SW 1271 (cell line): ENCODE results near the gene PCDHB11.
A peak's percentile ranks its signal among the peaks of the same experiment; 100 is the strongest.
"Not testable (repeated sequence)": the region's sequence is repeated elsewhere in the genome, so short reads cannot be mapped to it uniquely, and the experiment has no call there.

ENCODE experiments used
- DNase-seq, 2 experiments: peaks; one replicate each; lab custom pipeline; 2025; lab: John Stamatoyannopoulos, UW

PCDHB11 gene

DNA sequence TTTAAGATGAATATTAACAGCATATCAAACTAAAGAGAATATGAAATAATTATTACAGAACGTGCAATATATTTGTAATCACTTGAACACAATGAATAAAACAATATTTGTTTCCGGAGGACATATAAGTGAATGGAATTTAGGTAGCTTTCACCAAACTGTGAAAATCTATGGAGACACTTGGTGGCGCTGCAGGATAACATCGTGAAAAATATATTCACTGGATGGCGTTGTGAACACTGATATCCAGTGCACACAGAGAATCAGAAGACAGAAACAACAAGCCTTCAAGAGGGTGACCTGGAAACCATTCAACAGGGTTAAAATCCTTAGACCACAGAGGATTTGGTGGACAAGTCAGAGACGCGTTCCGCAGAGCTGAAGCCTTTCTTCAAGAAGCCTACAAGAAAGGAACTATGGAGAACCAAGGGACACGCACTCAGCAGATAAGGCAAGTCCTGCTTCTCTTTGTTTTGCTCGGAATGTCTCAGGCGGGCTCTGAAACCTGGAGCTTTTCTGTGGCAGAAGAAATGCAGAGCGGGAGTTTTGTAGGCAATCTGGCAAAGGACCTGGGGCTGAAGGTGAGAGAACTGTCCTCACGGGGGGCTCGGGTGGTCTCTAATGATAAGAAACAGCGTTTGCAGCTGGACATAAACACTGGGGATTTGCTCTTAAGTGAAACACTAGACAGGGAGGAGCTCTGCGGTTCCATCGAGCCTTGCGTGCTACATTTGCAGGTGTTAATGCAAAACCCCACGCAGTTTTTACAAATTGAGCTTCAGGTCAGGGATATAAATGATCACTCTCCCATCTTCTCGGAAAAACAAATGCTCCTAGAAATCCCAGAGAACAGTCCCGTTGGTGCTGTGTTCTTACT lies at the start of gene PCDHB11:
PCDHB11 (plus strand) TSS at position 269 of the 877 bp plus-strand sequence; CDS start at position 417, 148 bp downstream.
- peak in 1 of 2 experiments; percentile 36 for DNase-seq

DNA sequence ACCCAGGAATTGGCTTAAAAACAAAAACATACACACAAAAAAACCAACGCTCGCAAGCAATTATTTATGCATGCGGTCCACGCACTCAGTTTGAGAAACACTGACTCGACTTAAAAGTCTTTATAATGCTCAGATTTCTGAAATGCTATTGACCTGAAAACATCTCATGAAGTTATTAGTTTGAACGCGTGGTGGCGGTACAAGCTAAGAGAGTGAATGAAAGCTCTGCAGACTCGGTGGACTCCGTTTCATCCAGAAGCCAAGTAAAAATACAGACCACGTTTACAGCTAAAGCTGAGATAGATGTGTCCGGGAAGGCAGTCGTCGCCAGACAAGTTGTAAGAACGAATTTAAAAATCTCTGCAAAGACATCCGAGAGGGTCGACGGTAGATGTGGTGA lies 49.6 kb upstream of the PCDHB11 start, which contains the start of gene PCDHB6:
PCDHB6 (plus strand) TSS at position 246 of the 400 bp plus-strand sequence. CDS start 201 bp downstream, outside the sequence.
- DNase-seq = peak in 1 of 2 experiments; percentile 43

DNA sequence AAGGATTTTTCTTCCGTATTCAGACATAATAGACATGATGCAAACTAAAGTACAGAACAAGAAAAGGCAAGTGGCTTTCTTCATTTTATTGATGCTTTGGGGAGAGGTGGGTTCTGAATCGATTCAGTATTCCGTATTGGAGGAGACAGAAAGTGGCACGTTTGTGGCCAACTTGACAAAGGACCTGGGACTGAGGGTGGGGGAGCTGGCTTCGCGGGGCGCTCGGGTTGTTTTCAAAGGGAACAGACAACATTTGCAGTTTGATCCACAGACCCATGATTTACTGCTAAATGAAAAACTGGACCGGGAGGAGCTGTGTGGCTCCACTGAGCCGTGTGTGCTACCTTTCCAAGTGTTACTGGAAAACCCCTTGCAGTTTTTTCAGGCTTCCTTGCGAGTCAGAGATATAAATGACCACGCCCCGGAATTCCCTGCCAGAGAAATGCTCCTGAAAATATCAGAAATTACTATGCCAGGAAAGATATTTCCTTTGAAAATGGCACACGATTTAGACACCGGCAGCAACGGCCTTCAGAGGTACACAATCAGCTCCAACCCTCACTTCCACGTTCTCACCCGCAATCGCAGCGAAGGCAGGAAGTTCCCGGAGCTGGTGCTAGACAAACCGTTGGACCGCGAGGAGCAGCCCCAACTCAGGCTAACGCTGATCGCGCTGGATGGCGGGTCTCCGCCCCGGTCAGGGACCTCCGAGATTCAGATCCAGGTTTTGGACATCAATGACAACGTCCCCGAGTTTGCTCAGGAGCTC lies 49.0 kb upstream of the PCDHB11 start:
- DNase-seq = no peak

DNA sequence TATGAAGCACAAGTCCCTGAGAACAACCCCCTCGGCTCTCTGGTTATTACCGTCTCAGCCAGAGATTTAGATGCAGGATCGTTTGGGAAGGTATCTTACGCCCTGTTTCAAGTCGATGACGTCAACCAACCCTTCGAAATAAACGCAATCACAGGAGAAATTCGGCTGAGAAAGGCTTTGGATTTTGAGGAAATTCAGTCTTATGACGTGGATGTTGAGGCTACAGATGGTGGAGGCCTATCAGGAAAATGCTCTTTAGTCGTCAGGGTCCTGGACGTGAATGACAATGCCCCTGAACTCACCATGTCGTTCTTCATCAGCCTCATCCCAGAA lies 48.5 kb upstream of the PCDHB11 start:
- DNase-seq = no peak

DNA sequence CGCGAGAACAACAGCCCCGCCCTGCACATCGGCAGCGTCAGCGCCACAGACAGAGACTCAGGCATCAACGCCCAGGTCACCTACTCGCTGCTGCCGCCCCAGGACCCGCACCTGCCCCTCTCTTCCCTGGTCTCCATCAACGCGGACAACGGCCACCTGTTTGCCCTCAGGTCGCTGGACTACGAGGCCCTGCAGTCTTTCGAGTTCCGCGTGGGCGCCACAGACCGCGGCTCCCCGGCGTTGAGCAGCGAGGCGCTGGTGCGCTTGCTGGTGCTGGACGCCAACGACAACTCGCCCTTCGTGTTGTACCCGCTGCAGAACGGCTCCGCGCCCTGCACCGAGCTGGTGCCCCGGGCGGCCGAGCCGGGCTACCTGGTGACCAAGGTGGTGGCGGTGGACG lies 47.8 kb upstream of the PCDHB11 start:
- not testable (repeated sequence) for DNase-seq

DNA sequence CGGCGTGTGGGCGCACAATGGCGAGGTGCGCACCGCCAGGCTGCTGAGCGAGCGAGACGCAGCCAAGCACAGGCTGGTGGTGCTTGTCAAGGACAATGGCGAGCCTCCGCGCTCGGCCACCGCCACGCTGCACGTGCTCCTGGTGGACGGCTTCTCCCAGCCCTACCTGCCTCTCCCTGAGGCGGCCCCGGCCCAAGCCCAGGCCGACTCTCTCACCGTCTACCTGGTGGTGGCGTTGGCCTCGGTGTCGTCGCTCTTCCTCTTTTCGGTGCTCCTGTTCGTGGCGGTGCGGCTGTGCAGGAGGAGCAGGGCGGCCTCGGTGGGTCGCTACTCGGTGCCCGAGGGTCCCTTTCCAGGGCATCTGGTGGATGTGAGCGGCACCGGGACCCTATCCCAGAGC lies 47.3 kb upstream of the PCDHB11 start:
- not testable (repeated sequence) for DNase-seq

DNA sequence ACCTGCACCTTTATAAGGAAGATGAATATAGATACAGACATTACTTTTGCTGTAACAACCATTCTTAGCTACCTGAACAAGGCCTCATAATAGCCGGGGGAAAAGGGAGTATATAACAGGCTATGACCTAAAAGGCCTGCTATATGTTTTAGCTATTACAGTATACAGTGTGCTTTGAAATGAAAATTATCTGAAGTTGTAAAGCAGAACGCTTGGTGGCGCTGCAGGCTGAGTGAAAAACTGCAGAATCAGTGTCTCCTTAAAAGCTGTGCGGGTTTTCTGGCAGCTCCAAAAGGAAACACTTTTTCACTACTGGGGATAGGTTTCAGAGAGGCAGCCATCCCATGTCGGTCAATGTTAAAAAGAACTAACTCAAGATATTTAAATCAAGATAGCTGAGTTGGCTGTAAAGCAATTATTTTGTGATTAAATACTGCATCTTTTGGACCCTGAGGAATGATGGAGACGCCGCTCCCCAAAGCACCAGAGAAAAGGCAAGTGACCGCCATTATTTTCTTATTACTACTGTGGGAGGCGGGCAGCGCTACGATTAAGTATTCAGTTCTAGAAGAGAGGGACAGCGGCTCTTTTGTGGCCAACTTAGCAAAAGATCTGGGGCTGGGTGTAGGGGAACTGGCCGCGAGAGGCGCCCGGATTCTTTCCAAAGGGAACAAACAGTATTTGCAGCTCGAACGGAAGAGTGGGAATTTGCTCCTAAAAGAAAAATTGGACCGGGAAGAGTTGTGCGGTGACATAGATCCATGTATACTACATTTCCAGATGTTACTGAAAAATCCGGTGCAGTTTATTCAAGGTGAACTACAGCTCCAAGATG lies 43.7 kb upstream of the PCDHB11 start:
- DNase-seq = no peak

DNA sequence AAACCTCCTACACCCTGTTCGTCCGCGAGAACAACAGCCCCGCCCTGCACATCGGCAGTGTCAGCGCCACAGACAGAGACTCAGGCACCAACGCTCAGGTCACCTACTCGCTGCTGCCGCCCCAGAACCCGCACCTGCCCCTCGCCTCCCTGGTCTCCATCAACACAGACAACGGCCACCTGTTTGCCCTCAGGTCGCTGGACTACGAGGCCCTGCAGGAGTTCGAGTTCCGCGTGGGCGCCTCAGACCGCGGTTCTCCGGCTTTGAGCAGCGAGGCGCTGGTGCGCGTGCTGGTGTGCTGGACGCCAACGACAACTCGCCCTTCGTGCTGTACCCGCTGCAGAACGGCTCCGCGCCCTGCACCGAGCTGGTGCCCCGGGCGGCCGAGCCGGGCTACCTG lies 42.1 kb upstream of the PCDHB11 start:
- not testable (repeated sequence) for DNase-seq

DNA sequence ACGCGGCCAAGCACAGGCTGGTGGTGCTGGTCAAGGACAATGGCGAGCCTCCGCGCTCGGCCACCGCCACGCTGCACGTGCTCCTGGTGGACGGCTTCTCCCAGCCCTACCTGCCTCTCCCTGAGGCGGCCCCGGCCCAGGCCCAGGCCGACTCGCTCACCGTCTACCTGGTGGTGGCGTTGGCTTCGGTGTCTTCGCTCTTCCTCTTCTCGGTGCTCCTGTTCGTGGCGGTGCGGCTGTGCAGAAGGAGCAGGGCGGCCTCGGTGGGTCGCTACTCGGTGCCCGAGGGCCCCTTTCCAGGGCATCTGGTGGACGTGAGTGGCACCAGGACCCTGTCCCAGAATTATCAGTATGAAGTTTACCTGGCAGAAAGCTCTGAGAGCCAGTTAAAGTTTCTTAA lies 41.5 kb upstream of the PCDHB11 start:
- not testable (repeated sequence) for DNase-seq

DNA sequence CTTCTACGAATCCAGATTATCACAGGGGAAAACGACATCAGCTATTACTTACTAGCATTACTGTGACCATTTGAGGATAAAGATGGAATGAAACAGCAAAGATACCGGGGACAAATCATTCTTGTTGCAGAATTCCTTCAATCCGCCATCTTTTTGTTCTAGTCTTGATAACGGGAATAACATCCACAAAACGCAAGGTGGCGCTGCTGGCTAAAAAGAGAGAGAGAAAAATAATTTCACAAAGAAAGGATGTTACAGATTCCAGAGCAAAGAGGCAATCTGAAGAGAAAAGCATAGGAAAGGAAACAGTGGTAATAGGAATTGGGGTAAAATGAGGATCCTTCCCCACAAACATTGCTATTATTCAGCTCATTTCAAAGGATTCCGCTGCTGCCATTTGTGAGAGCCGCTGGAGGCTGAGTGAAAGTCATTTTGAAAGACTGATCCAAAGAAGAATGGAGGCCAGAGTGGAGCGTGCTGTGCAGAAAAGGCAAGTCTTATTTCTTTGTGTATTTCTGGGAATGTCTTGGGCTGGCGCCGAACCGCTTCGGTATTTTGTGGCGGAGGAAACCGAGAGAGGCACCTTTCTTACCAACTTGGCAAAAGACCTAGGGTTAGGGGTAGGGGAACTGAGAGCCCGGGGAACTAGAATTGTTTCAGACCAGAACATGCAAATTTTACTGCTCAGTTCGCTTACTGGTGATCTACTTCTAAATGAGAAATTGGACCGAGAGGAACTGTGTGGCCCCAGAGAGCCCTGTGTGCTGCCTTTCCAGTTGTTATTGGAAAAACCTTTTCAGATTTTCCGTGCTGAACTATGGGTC lies 26.8 kb upstream of the PCDHB11 start, which contains the start of gene PCDHB7:
PCDHB7 (plus strand) TSS at position 264 of the 824 bp plus-strand sequence; CDS start at position 456, 192 bp downstream.
- no peak for DNase-seq

DNA sequence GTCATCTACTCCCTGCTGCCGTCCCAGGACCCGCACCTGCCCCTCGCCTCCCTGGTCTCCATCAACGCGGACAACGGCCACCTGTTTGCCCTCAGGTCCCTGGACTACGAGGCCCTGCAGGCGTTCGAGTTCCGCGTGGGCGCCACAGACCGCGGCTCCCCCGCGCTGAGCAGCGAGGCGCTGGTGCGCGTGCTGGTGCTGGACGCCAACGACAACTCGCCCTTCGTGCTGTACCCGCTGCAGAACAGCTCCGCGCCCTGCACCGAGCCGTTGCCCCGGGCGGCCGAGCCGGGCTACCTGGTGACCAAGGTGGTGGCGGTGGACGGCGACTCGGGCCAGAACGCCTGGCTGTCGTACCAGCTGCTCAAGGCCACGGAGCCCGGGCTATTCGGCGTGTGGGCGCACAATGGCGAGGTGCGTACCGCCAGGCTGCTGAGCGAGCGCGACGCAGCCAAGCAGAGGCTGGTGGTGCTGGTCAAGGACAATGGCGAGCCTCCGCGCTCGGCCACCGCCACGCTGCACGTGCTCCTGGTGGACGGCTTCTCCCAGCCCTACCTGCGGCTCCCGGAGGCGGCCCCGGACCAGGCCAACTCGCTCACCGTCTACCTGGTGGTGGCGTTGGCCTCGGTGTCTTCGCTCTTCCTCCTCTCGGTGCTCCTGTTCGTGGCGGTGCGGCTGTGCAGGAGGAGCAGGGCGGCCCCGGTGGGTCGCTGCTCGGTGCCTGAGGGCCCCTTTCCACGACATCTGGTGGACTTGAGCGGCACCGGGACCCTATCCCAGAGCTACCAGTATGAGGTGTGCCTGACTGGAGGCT lies 24.9 kb upstream of the PCDHB11 start:
- not testable (repeated sequence) for DNase-seq

DNA sequence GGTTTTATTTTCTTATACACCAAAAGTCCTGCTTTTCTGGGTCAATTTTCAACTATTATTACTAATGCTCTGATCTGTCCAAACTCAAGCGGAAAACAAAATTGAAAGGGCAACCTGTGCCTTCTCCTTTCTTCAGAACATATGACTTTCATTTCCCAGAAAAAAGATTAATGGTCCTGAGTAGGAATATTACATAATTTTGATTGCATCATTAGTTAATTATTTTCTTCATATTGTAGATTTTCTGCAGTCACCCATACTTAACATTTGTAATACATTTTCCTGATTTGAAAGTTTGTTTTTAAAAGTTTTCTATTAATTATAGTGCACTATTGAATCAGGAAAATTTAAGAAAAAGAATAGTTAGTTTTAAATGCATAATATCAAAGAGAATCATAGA lies 23.5 kb upstream of the PCDHB11 start:
- DNase-seq = no peak

DNA sequence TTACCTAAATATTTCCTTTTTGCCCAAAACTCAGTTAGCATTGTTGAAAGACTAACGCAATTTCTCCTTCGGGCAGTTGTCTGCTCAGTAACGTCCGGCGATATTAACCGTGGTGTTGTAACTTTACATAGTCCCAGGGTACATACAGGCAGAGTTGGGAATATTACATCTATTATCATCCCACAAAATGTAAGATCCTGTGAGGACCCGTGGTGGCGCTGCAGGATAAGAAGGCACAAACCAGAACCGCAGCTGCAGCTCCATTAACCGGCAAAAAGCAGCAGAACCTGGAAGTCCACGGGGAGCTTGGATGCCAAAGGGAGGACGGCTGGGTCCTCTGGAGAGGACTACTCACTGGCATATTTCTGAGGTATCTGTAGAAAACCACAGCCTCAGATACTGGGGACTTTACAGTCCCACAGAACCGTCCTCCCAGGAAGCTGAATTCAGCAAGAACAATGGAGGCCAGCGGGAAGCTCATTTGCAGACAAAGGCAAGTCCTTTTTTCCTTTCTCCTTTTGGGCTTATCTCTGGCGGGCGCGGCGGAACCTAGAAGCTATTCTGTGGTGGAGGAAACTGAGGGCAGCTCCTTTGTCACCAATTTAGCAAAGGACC lies 21.7 kb upstream of the PCDHB11 start, which contains the start of gene PCDHB8:
PCDHB8 (plus strand) TSS at position 214 of the 615 bp plus-strand sequence; CDS start at position 459, 245 bp downstream.
- DNase-seq = not testable (repeated sequence)

DNA sequence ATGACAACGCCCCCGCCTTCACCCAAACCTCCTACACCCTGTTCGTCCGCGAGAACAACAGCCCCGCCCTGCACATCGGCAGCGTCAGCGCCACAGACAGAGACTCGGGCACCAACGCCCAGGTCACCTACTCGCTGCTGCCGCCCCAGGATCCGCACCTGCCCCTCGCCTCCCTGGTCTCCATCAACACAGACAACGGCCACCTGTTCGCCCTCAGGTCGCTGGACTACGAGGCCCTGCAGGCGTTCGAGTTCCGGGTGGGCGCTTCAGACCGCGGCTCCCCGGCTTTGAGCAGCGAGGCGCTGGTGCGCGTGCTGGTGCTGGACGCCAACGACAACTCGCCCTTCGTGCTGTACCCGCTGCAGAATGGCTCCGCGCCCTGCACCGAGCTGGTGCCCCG lies 20.1 kb upstream of the PCDHB11 start:
- not testable (repeated sequence) for DNase-seq

DNA sequence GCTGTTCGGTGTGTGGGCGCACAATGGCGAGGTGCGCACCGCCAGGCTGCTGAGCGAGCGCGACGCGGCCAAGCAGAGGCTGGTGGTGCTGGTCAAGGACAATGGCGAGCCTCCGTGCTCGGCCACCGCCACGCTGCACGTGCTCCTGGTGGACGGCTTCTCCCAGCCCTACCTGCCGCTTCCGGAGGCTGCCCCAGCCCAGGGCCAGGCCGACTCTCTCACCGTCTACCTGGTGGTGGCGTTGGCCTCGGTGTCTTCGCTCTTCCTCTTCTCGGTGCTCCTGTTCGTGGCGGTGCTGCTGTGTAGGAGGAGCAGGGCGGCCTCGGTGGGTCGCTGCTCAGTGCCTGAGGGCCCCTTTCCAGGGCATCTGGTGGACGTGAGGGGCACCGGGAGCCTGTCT lies 19.6 kb upstream of the PCDHB11 start:
- not testable (repeated sequence) for DNase-seq

DNA sequence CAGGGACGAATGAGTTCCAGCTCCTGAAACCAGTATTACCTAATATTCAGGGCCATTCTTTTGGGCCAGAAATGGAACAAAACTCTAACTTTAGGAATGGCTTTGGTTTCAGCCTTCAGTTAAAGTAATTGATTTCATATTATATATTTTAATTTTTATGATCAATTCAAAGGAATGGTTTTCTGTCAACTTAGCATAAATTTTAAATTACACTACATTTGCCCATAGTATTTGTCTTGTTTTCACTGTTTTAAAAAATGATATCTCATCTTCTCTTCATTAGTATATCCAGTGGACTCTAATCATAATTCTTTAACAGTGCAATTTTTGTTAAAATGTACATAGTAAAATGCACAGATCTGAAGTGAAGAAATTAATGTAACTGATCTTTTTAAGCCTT lies 19.1 kb upstream of the PCDHB11 start:
- no peak for DNase-seq

DNA sequence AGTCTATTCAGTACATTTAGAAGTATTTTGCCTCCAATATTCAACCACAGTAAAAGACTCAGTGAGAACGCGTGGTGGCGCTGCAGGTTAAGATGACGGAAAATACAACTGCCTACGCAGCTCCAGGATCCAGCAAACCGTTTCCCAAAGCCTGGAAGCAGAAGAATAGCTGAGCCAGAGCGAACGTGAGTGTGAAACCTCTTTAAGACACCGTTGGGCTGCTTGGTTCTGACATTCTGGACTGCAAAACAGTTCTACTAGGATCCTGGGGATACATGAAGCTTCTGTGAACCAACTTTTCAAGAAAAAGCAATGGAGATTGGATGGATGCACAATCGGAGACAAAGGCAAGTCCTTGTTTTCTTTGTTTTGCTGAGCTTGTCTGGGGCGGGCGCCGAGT lies 17.2 kb upstream of the PCDHB11 start, which contains the start of gene PCDHB16:
PCDHB16 (plus strand) TSS at position 140 of the 400 bp plus-strand sequence; CDS start at position 313, 173 bp downstream.
- DNase-seq = peak in 1 of 2 experiments; percentile 17

DNA sequence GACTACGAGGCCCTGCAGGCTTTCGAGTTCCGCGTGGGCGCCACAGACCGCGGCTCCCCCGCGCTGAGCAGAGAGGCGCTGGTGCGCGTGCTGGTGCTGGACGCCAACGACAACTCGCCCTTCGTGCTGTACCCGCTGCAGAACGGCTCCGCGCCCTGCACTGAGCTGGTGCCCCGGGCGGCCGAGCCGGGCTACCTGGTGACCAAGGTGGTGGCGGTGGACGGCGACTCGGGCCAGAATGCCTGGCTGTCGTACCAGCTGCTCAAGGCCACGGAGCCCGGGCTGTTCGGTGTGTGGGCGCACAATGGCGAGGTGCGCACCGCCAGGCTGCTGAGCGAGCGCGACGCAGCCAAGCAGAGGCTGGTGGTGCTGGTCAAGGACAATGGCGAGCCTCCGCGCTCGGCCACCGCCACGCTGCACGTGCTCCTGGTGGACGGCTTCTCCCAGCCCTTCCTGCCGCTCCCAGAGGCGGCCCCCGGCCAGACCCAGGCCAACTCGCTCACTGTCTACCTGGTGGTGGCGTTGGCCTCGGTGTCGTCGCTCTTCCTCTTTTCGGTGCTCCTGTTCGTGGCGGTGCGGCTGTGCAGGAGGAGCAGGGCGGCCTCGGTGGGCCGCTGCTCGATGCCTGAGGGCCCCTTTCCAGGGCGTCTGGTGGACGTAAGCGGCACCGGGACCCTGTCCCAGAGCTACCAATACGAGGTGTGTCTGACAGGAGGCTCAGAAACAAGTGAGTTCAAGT lies 15.1 kb upstream of the PCDHB11 start:
- not testable (repeated sequence) for DNase-seq
